NCI-H2107 treated with DMSO at 0.1 percent for 48 hours (cell line): Measurements from ENCODE around the gene BCKDHA.
"Not testable (repeated sequence)": the region's sequence is repeated elsewhere in the genome, so short reads cannot be mapped to it uniquely, and the experiment has no call there.

Experiments
- DNase-seq: peaks from one replicate; lab custom pipeline; 2025; ENCODE audit not compliant: unreplicated experiment; lab: John Stamatoyannopoulos, UW

BCKDHA gene

GRCh38 chr19:41425174-41426115 is 27.8 kb downstream of the BCKDHA start:
- DNase-seq: no peak

GRCh38 chr19:41426116-41426841 is 28.7 kb downstream of the BCKDHA start:
- no peak for DNase-seq

GRCh38 chr19:41426952-41427646 is 29.5 kb downstream of the BCKDHA start, which contains the start of gene B3GNT8:
Gene B3GNT8, minus strand, starts transcription at chr19:41427374. Its CDS starts 596 bp downstream, at chr19:41426778.
- peak; percentile 62 for DNase-seq

GRCh38 chr19:41427647-41428480 is 30.2 kb downstream of the BCKDHA start:
- peak; percentile 61 for DNase-seq

DNA sequence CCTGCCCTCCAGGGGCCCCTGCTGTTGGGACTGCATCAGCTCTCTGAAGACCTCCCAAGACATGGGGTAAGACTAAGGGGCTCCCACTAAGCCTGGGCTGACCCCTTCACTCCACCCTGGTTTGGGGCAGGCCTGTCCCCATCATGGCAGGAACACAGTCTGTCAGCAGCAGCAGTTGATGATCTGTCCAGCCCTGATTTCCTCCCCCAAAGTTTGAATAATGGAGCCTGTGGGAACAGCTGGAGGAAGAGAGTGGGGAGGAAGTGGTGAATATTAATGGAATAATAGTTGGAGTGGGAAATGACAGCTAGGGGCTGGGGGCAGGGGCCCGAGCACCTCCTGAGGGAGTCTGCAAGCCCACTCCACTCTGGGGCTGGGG is 30.9 kb downstream of the BCKDHA start:
- DNase-seq: no peak

DNA sequence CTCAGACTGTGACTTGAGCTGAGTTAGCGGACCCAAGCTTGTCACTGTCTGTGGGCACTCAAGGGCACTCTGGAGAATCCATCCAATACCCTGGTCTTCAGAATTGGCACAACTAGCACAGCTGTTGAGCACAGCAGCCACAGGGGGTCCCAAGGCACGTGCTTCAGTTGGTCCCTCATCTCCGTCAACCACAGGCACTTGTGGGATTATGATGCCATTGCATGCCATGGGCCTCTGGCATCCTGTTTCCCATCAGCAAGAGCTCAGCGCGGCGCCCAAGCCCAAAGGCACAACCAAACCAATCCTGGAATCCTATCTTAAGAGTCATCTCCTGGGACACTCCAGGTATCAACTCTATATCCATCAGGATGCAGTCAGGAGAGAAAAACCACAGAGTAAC is 33.3 kb downstream of the BCKDHA start:
- peak; percentile 15 for DNase-seq

DNA sequence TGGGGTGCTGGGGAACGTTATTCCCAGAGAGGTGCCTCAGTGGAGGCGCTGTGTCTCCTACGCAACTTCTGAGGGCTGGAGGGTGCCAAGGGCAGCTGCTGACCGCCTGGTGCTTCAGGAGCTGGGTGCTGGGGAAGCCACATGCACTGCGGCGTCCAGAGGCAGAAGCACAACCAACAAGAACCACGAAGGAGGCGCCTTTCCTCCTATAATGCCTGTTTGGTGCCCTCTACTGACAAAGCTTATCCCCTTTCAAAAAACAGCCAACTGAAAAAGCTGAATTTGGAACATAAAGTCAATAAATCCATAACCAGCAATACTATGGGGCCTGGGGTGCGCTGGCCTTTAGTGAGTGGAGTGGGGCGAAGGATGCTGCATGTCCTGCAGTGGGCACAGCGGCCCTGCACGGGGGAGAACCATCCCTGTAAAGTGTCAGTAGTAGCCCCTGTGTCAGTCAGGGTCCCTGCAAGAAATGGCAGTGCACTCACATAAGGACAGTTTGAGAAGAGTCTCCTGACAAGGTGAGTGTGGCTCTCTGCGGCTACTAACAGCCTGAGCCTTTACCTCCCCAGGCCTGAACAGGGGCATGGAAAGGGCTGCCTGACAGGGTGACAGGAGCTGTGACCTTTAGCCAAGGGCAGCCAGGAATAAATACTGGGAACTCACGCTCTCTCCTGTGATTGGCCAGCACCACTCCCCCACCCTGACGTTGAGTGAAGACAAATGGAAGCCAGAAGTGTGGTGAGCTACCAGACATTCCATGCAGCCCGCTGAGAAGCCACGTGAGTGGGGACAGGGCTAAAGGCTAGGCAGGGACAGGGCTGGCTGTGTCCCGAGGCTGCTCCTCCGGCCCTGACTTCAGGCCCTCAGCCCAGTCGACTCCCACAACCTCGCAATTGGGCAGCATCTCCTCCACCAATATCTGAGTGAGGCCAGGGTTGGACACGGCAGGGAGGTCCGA is 34.1 kb downstream of the BCKDHA start:
- no peak for DNase-seq

DNA sequence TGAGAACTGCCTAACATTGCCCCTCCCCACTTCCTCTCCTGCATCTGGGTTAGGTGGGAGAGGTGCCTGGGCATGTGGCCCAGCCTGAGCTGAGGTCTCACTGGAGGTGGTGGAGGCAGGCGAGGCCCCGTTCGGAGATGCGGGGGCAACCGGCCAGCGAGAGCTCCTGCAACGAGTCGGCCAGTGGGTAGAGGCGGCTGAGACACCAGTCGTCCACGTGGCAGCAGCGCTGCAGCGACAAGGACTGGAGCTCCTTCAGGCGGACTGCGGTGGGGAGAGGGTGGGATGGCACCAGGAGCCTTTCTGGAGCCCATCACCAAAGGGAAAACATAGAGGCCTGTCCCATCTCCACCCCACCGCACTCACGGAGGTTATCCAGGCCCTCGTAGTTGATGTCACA is 35.6 kb downstream of the BCKDHA start:
- no peak for DNase-seq

- no peak for DNase-seq
Observed at GRCh38 chr19:41434450-41434849, 36.8 kb downstream of the BCKDHA start.

- DNase-seq: not testable (repeated sequence)
Observed at GRCh38 chr19:41435376-41435775, 37.8 kb downstream of the BCKDHA start.

GRCh38 chr19:41435936-41436673 is 38.5 kb downstream of the BCKDHA start:
- DNase-seq: no peak

GRCh38 chr19:41436674-41436951 is 39.0 kb downstream of the BCKDHA start:
- DNase-seq: no peak

- DNase-seq: no peak
Observed at GRCh38 chr19:41437944-41438574, 40.4 kb downstream of the BCKDHA start.

DNA sequence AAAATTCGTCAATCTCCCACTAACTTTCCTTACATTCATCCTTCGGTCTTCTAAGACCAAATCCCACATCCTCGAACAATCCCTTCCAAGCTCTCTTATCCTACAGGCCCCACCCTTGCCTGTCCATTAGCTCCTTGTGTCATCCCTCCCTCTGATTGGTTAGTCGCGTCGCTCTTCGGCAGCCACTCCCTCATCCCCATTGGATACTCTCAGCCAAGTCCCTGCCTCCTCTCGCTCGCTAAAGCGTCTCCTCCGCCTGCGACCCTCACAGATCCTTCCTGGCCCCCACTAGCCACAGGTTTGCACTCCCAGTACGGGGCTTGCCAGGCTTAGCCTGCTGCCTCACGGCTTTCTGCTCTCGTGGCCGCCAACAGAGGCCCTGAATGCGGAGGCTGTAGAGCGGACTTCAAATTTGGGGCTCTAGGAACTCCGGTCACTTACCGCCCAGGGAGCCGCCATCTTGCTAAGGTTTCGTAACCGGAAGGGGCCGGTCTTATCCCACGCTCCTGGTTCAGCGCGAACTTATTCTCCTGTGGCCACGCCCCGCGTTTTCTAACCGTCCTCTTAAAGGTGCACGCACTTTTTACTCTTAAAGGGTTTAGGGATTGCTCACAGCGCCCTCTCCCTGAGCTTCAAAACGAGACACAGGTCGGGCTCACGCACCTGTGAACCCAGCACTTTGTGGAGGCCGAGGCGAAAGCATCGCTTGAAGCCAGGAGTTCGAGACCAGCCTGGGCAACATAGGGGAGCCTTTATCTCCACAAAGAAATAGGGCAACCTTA is 42.0 kb downstream of the BCKDHA start, which contains the start of gene DMAC2:
Gene DMAC2, minus strand, starts transcription at position 472 of the 782 bp plus-strand sequence. Its CDS starts 13 bp downstream, at position 459.
- DNase-seq: peak; percentile 91

GRCh38 chr19:41441321-41441945 is 43.8 kb downstream of the BCKDHA start:
- DNase-seq: no peak

DNA sequence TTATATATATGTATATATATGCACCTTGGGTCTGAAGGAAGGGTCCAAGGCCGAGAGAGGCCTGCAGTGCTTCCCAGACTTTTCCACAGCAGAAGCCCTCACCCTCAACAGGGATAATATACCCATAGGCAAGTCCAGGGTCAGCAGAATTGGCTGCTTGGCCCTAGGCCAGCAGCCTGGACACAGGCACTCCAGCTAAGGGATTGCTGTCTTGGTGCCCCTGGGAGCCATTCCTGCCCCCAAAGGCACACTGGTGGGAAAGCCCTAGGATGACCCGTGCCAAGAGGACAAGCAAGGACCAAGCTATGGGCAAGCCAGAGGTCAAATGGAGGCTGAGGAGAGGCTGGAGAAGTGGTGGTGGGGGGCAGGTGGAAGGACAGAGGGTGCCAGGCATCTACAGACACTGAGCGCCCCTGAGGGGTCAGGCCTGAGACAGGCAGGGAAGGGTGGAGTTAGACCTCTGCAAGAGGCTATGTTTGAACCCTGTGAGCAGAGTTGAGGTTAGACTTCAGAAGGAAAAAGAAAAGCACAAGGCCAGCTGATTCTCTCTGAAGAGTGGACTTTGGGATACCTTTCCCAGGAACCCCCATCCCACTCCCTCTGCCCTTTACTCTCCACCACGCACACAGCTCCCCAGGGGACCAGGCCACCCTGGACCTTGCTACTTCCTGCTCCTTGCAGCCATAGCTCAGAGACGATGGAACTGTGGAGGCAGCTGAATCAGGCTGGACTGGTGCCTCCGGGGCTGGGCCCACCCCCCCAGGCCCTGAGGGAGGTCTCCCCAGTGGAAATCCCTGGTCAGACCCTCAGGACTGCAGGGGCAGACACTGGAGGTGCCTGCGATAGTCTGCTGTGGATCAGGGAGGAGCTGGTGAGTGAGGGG is 45.1 kb downstream of the BCKDHA start, which contains the start of gene ERICH4:
Gene ERICH4, plus strand, starts transcription at position 684 of the 883 bp plus-strand sequence. Its CDS starts 14 bp downstream, at position 698.
- no peak for DNase-seq
